Measurements from ENCODE around the gene RAB11FIP3. TPM values are rescaled to one million over a fixed set of nuclear protein-coding genes. Genes with fewer than 3 reads are reported as not detected.

The RAB11FIP3 gene
- total RNA-seq = 18.7 and 32.6 TPM in 2 replicates

GRCh38 chr16:425082-425718 is at the start of gene RAB11FIP3:
RAB11FIP3 (plus strand) TSS chr16:425649; CDS start chr16:426007, 358 bp downstream.

GRCh38 chr16:381789-382717 is 43.4 kb upstream of the RAB11FIP3 start, which contains the start of gene PGAP6:
PGAP6 (minus strand) TSS chr16:381978; CDS start chr16:381821, 157 bp downstream.

GRCh38 chr16:397135-397661 is 28.3 kb upstream of the RAB11FIP3 start, which contains the start of gene NME4:
NME4 (plus strand) TSS chr16:397199; CDS start chr16:397223, 24 bp downstream.

DNA sequence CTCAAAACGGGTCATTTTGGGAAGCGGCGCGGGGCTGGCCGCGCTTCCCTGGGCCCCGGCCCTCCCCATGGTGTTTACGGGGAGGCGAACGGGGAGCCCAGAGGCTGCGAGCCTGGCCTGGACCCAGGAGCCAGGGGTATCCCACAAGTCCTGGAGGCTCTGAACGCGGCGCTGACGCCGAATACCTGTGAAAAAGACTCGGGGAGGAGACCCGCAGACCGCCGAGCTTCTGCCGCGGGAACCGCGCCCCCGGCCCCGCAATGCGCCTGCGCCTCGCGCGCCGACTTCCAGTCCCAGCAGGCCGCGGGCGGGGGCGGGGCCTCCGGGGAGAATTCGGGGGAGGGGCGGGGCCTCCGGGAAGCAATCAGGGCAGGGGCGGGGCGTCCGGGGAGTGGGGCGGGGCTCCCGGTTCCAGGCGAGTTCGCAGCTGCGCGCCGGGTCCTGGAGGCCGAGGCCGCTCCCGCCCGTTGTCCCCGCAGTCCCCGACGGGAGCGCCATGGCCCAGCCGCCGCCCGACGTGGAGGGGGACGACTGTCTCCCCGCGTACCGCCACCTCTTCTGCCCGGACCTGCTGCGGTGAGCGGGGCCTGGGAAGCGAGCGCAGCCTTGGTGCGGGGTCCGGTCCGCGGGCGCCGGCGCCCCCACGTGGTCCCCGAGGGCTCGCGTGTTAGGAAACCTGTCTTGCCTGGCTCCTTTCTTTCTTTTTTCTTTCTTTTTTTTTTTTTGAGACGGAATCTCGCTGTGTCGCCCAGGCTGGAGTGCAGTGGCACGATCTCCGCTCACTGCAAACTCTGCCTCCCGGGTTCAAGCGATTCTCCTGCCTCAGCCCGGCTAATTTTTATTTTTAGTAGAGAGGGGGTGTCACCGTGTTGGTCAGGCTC is 23.7 kb upstream of the RAB11FIP3 start, which contains the start of gene DECR2:
DECR2 (plus strand) TSS at position 418 of the 881 bp plus-strand sequence; CDS start at position 497, 79 bp downstream.

GRCh38 chr16:527015-527903 is 101.8 kb downstream of the RAB11FIP3 start, which contains the start of gene CAPN15:
CAPN15 (plus strand) TSS chr16:527712; CDS start chr16:546839, 19,127 bp downstream.

GRCh38 chr16:560204-560700 is 134.8 kb downstream of the RAB11FIP3 start, which contains the start of gene PRR35:
PRR35 (plus strand) TSS chr16:560394; CDS start chr16:563295, 2,901 bp downstream.

DNA sequence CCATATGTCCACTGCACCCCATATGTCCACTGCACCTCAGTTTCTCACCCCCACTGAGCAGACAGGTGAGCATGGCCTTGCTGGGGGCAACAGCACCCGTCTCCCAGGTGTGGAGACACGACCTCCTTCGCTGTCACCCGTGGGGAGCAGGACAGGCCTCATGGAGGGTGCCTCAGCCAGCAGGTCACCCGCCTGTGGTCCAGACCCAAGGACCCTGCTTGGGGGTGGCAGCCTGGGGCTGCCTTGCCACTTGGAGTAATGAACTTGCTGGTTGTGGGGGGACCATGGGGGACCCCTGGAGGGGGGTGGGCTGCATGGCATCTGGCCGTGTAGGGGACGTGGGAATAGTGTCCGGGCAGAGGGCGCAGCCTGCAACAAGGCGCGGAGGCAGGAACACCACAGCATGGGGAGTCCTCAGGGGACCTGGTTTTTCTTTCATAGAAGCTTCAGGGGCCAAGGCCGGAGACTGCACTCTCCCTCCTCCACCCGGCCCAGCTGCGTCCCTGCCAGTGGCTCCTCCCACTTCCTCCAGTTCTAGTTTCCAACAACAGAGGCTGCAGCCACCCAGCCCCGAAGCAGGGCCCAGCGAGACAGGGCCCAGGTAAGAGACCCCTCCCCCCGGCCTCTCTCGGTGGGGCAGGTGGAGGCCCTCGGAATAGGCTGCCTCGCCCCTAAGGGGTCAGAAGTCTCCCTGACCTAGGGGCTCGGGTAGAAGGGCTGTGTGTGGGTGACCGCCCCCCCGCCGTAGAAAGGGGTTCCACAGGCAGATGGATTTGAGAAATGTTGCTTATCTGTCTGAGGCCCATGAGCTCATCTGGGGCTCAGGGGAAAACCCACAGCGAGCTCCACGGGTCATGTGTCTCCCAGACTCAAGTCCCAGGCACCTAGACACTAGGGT is 141.3 kb downstream of the RAB11FIP3 start, which contains the start of gene NHLRC4:
NHLRC4 (plus strand) TSS at position 531 of the 898 bp plus-strand sequence. CDS start 1,043 bp downstream, outside the sequence.

GRCh38 chr16:569445-570254 is 144.2 kb downstream of the RAB11FIP3 start, which contains the start of gene PIGQ:
PIGQ (plus strand) TSS chr16:569968; CDS start chr16:574075, 4,107 bp downstream.

Other genes starting within 250 kb of the RAB11FIP3 start
- not detected in 2 replicates for gene HBA1, start 249.0 kb upstream of the RAB11FIP3 start, total RNA-seq
- gene HBQ1, start 245.2 kb upstream of the RAB11FIP3 start, total RNA-seq = not detected in 2 replicates
- 43.9 and 44.2 TPM in 2 replicates for gene LUC7L, start 196.2 kb upstream of the RAB11FIP3 start, total RNA-seq
- 122 and 156 TPM in 2 replicates for gene FAM234A, start 190.8 kb upstream of the RAB11FIP3 start, total RNA-seq
- 1.8 and 2.4 TPM in 2 replicates for gene RGS11, start 149.7 kb upstream of the RAB11FIP3 start, total RNA-seq
- gene ARHGDIG, start 145.1 kb upstream of the RAB11FIP3 start, total RNA-seq = 0.28 and 1.5 TPM in 2 replicates
- gene PDIA2, start 142.5 kb upstream of the RAB11FIP3 start, total RNA-seq = 0.51 and 2.4 TPM in 2 replicates
- 16.6 and 30.8 TPM in 2 replicates for gene AXIN1, start 72.9 kb upstream of the RAB11FIP3 start, total RNA-seq
- gene MRPL28, start 55.1 kb upstream of the RAB11FIP3 start, total RNA-seq = 51.7 and 69.3 TPM in 2 replicates
- 59.7 and 107 TPM in 2 replicates for gene PGAP6, start 43.7 kb upstream of the RAB11FIP3 start, total RNA-seq
- 63.2 and 80.6 TPM in 2 replicates for gene NME4, start 28.4 kb upstream of the RAB11FIP3 start, total RNA-seq
- 7.1 and 11.8 TPM in 2 replicates for gene DECR2, start 23.8 kb upstream of the RAB11FIP3 start, total RNA-seq
- gene CAPN15, start 102.1 kb downstream of the RAB11FIP3 start, total RNA-seq = 26.7 and 52.6 TPM in 2 replicates
- gene PRR35, start 134.7 kb downstream of the RAB11FIP3 start, total RNA-seq = not detected in 2 replicates
- 0.97 and 1.5 TPM in 2 replicates for gene NHLRC4, start 141.4 kb downstream of the RAB11FIP3 start, total RNA-seq
- 25.8 and 26.2 TPM in 2 replicates for gene PIGQ, start 144.3 kb downstream of the RAB11FIP3 start, total RNA-seq
- gene RAB40C, start 164.4 kb downstream of the RAB11FIP3 start, total RNA-seq = 11.3 and 15.8 TPM in 2 replicates
- gene WFIKKN1, start 205.3 kb downstream of the RAB11FIP3 start, total RNA-seq = under 0.01 and 0.46 TPM in 2 replicates
- gene METTL26, start 210.7 kb downstream of the RAB11FIP3 start, total RNA-seq = 69.5 and 83.7 TPM in 2 replicates
- 10.3 and 22.3 TPM in 2 replicates for gene MCRIP2, start 216.2 kb downstream of the RAB11FIP3 start, total RNA-seq
- gene WDR90, start 223.7 kb downstream of the RAB11FIP3 start, total RNA-seq = 11.0 and 19.6 TPM in 2 replicates
- 32.7 and 66.1 TPM in 2 replicates for gene RHOT2, start 242.5 kb downstream of the RAB11FIP3 start, total RNA-seq